GM19468 (cell line): ENCODE measurements around the gene PALLD.
A peak's percentile ranks its signal among the peaks of the same experiment; 100 is the strongest.

Source experiments
- ATAC-seq: cut with Tn5 transposase; IDR thresholded peaks from one replicate; pipeline ENCODE4 v1.9.1; 2021; ENCODE audit warnings: mild to moderate bottlenecking, moderate library complexity, moderate number of reproducible peaks; ENCODE audit not compliant: unreplicated experiment; ENCODE audit errors: extremely low read depth

Gene PALLD

GRCh38 chr4:168854350-168854921 lies 357.6 kb downstream of the PALLD start:
- ATAC-seq: no peak

GRCh38 chr4:168856312-168856711 lies 359.5 kb downstream of the PALLD start:
- ATAC-seq: no peak

GRCh38 chr4:168857009-168857408 lies 360.2 kb downstream of the PALLD start:
- ATAC-seq: no peak

GRCh38 chr4:168857546-168858314 lies 360.9 kb downstream of the PALLD start:
- no peak for ATAC-seq

- ATAC-seq: no peak
These were observed 362.2 kb downstream of the PALLD start for GRCh38 chr4:168859100-168859499.

- ATAC-seq: peak; percentile 92
These were observed 363.2 kb downstream of the PALLD start for GRCh38 chr4:168859888-168860694.

- no peak for ATAC-seq
These were observed 364.0 kb downstream of the PALLD start for GRCh38 chr4:168860827-168861226.

GRCh38 chr4:168863719-168864647 lies 367.1 kb downstream of the PALLD start:
- no peak for ATAC-seq

- no peak for ATAC-seq
These were observed 368.1 kb downstream of the PALLD start for GRCh38 chr4:168864821-168865541.

GRCh38 chr4:168865854-168866253 lies 369.0 kb downstream of the PALLD start:
- no peak for ATAC-seq

GRCh38 chr4:168866635-168867034 lies 369.8 kb downstream of the PALLD start:
- no peak for ATAC-seq

GRCh38 chr4:168867128-168867527 lies 370.3 kb downstream of the PALLD start:
- ATAC-seq: no peak

GRCh38 chr4:168868044-168868781 lies 371.4 kb downstream of the PALLD start:
- ATAC-seq: no peak

- ATAC-seq: no peak
These were observed 371.9 kb downstream of the PALLD start for GRCh38 chr4:168868802-168869201.

GRCh38 chr4:168870004-168870403 lies 373.2 kb downstream of the PALLD start:
- no peak for ATAC-seq

GRCh38 chr4:168871632-168872031 lies 374.8 kb downstream of the PALLD start:
- ATAC-seq: no peak

GRCh38 chr4:168874083-168874482 lies 377.2 kb downstream of the PALLD start:
- no peak for ATAC-seq

- no peak for ATAC-seq
These were observed 379.3 kb downstream of the PALLD start for GRCh38 chr4:168876106-168876505.
